GM13976 (cell line): Measurements from ENCODE around the gene DIP2B.

ENCODE experiments used
- DNase-seq: peaks from one replicate; pipeline ENCODE4 v3.0.0; 2012; ENCODE audit warnings: low spot score
- CTCF ChIP-seq: IDR thresholded peaks from 2 replicates; pipeline ENCODE4 v1.5.1; 2012; ENCODE audit warnings: borderline replicate concordance, mild to moderate bottlenecking; ENCODE audit not compliant: insufficient read depth; ENCODE audit errors: extremely low read depth, missing control alignments, control extremely low read depth
- in situ Hi-C: fragments of 300-500 bp; cut with MboI; formaldehyde crosslinking; loops from one replicate; pipeline ENCODE4 v1.12.0; 2022; ENCODE audit warnings: low sequenced_read_pairs, mixed read lengths, inconsistent platforms; ENCODE audit not compliant: unreplicated experiment

DIP2B gene

GRCh38 chr12:50617657-50618056, 112.9 kb downstream of the DIP2B start:
- no peak for DNase-seq
- in situ Hi-C loops, result no loop called here
- TF ChIP-seq CTCF, result no peak

- in situ Hi-C loops, result no loop called here
- DNase-seq, result no peak
- no peak for TF ChIP-seq CTCF
Measured at GRCh38 chr12:50618864-50619609, 114.3 kb downstream of the DIP2B start.

GRCh38 chr12:50619610-50619958, 114.8 kb downstream of the DIP2B start:
- no peak for TF ChIP-seq CTCF
- in situ Hi-C loops, result no loop called here
- no peak for DNase-seq

- DNase-seq, result no peak
- in situ Hi-C loops, result no loop called here
- no peak for TF ChIP-seq CTCF
Measured at GRCh38 chr12:50620109-50620977, 115.6 kb downstream of the DIP2B start.

GRCh38 chr12:50620978-50621360, 116.2 kb downstream of the DIP2B start:
- TF ChIP-seq CTCF, result no peak
- in situ Hi-C loops, result no loop called here
- DNase-seq, result no peak

GRCh38 chr12:50621399-50622300, 116.9 kb downstream of the DIP2B start:
- TF ChIP-seq CTCF, result no peak

More at GRCh38 chr12:50621399-50622300, 116.9 kb downstream of the DIP2B start:
- no peak for DNase-seq
- in situ Hi-C loops, result no loop called here
